Measurements from ENCODE around the gene FOXJ3. TPM values are rescaled to one million over a fixed set of nuclear protein-coding genes. Genes with fewer than 3 reads are reported as not detected.

Gene FOXJ3
- total and polyA plus RNA-seq, 2 of the 8 experiments (the other 6 are each of a cell fraction or from before 2014, with no cell fraction given), result 48.6 to 51.9 TPM

GRCh38 chr1:42370876-42371549, 36.0 kb upstream of the FOXJ3 start:
- FAIRE-seq (no peak), DNase-seq (ENCODE audit: low read depth in 1 of 2, low spot score in 2 of 2) (no peak)
- Histone ChIP-seq H4K20me1 (replicated peaks in 1 of 2; ENCODE audit: control insufficient read depth in 1 of 2, insufficient read depth in 2 of 2, low read length in 2 of 2) (no peaks in the 10 kb centered on the region), H2BK120ac (replicated peaks; ENCODE audit: low read depth, low read length) (no peak overlapping the region), H3K56ac (replicated peaks; ENCODE audit: insufficient read length, low read depth, low read length) (no peak overlapping the region), H2AK5ac (ENCODE audit: low read depth, low read length) (no peak overlapping the region), H3K4me2 (ENCODE audit: insufficient read depth in 1 of 2, low read depth in 2 of 2, low read length in 2 of 2) (no peak overlapping the region), H2BK12ac (ENCODE audit: low read depth, low read length) (no peak overlapping the region), H4K5ac (ENCODE audit: insufficient read length, low read depth, low read length) (no peak overlapping the region), H4K91ac (replicated peaks; ENCODE audit: insufficient read length, low read length) (no peak overlapping the region), H4K8ac (ENCODE audit: extremely low read depth, insufficient read depth, low read length) (no peak overlapping the region), H3K23ac (ENCODE audit: insufficient read length) (no peak overlapping the region), H3K4ac (replicated peaks; ENCODE audit: insufficient read length, low read depth, low read length) (no peak overlapping the region), H3K4me3 (ENCODE audit: extremely low read depth in 1 of 4, insufficient read depth in 2 of 4, low read depth in 3 of 4, low read length in 4 of 4) (no peak overlapping the region), H2BK5ac (ENCODE audit: low read depth, low read length) (no peak overlapping the region), H3K79me2 (ENCODE audit: control insufficient read depth in 1 of 2, insufficient read depth in 2 of 2, low read length in 2 of 2) (no peaks in the 10 kb centered on the region), H3K27ac (ENCODE audit: low read depth, low read length) (no peak overlapping the region), H3K23me2 (ENCODE audit: low read depth, low read length) (no peaks in the 10 kb centered on the region), H3K14ac (ENCODE audit: insufficient read length) (no peak overlapping the region), H3K27me3 (replicated peaks in 1 of 4; ENCODE audit: control insufficient read depth in 3 of 4, extremely low read depth in 1 of 4, insufficient read depth in 3 of 4, low read length in 3 of 4) (0 out of 7 replicates have a peak, but pooled peaks cover 0 to 3% (median 0%) of the 10 kb centered on the region in 4 experiments), H3K79me1 (ENCODE audit: low read depth, low read length) (no peaks in the 10 kb centered on the region), H2BK15ac (ENCODE audit: low read length) (no peak overlapping the region), H3K18ac (ENCODE audit: extremely low read depth, low read length) (no peak overlapping the region), H3K9me3 (ENCODE audit: insufficient read depth in 2 of 2, low read depth in 1 of 2, low read length in 1 of 2) (no peaks in the 10 kb centered on the region), H2AFZ (ENCODE audit: low read length) (no peak overlapping the region), H3K36me3 (ENCODE audit: control insufficient read depth in 2 of 4, insufficient read depth in 4 of 4, low read length in 3 of 4) (no peaks in the 10 kb centered on the region), H2BK20ac (ENCODE audit: low read length) (no peak overlapping the region), H3K9ac (replicated peaks in 1 of 4; ENCODE audit: extremely low read depth in 1 of 4, low read depth in 3 of 4, low read length in 3 of 4) (no peak overlapping the region), H3K4me1 (replicated peaks in 1 of 4; ENCODE audit: control insufficient read depth in 3 of 4, insufficient read depth in 4 of 4, low read length in 3 of 4) (no peaks in the 10 kb centered on the region)
- ChIA-PET POLR2A (ENCODE audit: partially characterized antibody) (interaction anchor here (0.6 to 1.5 kb wide), 3 partner anchors 8 to 101 kb away, joined by 3 to 5 read pairs (median 3); no protein-coding TSS in a partner anchor), CTCF (ENCODE audit: partially characterized antibody) (interaction anchor here (0.6 to 1.5 kb wide), 6 partner anchors 27 to 922 kb away, joined by 3 to 5 read pairs (median 4); no protein-coding TSS in a partner anchor)
- TF ChIP-seq EGR1 (IDR thresholded peaks at IDR 0.05; ENCODE audit: borderline replicate concordance, low read depth, low read length) (no peak), POU5F1 (IDR thresholded peaks at IDR 0.05; ENCODE audit: low read depth, low read length) (no peak), YY1 (IDR thresholded peaks at IDR 0.05; ENCODE audit: low read depth, low read length) (no peak), CTCF (IDR thresholded peaks at IDR 0.05; ENCODE audit: control extremely low read depth in 1 of 3, insufficient read depth in 1 of 3, low read depth in 1 of 3, low read length in 3 of 3) (no peak), MAFK (IDR thresholded peaks at IDR 0.05; ENCODE audit: low read depth, low read length) (no peak), KDM5A (IDR thresholded peaks at IDR 0.05; ENCODE audit: low read length) (no peak), CREB1 (IDR thresholded peaks at IDR 0.05) (no peak), SIX5 (IDR thresholded peaks at IDR 0.05; ENCODE audit: low read depth, low read length) (no peak), SRF (IDR thresholded peaks at IDR 0.05; ENCODE audit: low read depth, low read length) (no peak), CTBP2 (IDR thresholded peaks at IDR 0.05; ENCODE audit: borderline replicate concordance, insufficient read depth, insufficient read length, low read length) (no peak), SP1 (IDR thresholded peaks at IDR 0.05; ENCODE audit: low read depth, low read length) (no peak), ASH2L (IDR thresholded peaks at IDR 0.05; ENCODE audit: low read length) (no peak), ZNF274 (IDR thresholded peaks at IDR 0.05; ENCODE audit: borderline replicate concordance, extremely low read depth, low read length) (no peak)

All from H1 (cell line).